ENCODE results near the gene CCDC154.

GRCh38 chr16:1430214-1430758 is 14.1 kb downstream of the CCDC154 start:
- no peak for TF ChIP-seq CTCF (IDR thresholded peaks at IDR 0.05; ENCODE audit: insufficient read depth, low read depth, low read length)
- no peak for TF ChIP-seq EZH2 (IDR thresholded peaks at IDR 0.05; ENCODE audit: insufficient read depth, low read length)
